ENCODE measurements around the gene PTPRO. TPM values are rescaled to one million over a fixed set of nuclear protein-coding genes. Genes with fewer than 3 reads are reported as not detected.

Gene PTPRO
- total RNA-seq, 1 donor from 2014 or later = 0.91 TPM

Other genes with a start within 250 kb of the PTPRO start
- 4.1 TPM for gene RERG, start 101.1 kb upstream of the PTPRO start, total RNA-seq

Measured in Right ventricle myocardium superior (tissue), 1 donor.